IMR-90 (cell line): ENCODE measurements around the gene ROBO4.

Source experiments
- CHD1 ChIP-seq: IDR thresholded peaks from 2 replicates; pipeline ENCODE4 v1.6.1; 2012; ENCODE audit warnings: low read depth, low read length, improper control_type of control experiment
- CTCF ChIP-seq: conservative IDR thresholded peaks from 2 replicates; pipeline ENCODE4 v1.5.1; 2012; ENCODE audit warnings: mild to moderate bottlenecking, low read depth, low read length, improper control_type of control experiment
- FOS ChIP-seq: fragments of 150-350 bp; IDR thresholded peaks from 2 replicates; pipeline ENCODE4 v1.6.1; 2016; ENCODE audit warnings: low read depth, low read length
- MAZ ChIP-seq: IDR thresholded peaks from 2 replicates; pipeline ENCODE4 v1.6.1; 2012; ENCODE audit warnings: low read depth, mild to moderate bottlenecking, low read length, improper control_type of control experiment, moderate library complexity, borderline replicate concordance
- MXI1 ChIP-seq: IDR thresholded peaks from 2 replicates; pipeline ENCODE4 v1.6.1; 2012; ENCODE audit warnings: low read depth, mild to moderate bottlenecking, low read length, moderate library complexity, borderline replicate concordance
- POLR2A ChIP-seq: IDR thresholded peaks from 2 replicates; pipeline ENCODE4 v1.6.1; 2012; ENCODE audit warnings: mild to moderate bottlenecking, low read depth, low read length
- RAD21 ChIP-seq: IDR thresholded peaks from 2 replicates; pipeline ENCODE4 v1.6.1; 2012; ENCODE audit warnings: low read length, improper control_type of control experiment
- RFX5 ChIP-seq: IDR thresholded peaks from 2 replicates; pipeline ENCODE4 v1.8.0; 2012; ENCODE audit warnings: low read depth, mild to moderate bottlenecking, low read length, moderate library complexity
- SMC3 ChIP-seq: fragments of 150-350 bp; IDR thresholded peaks from 2 replicates; pipeline ENCODE4 v1.6.1; 2016; ENCODE audit warnings: low read depth, mild to moderate bottlenecking, antibody characterized with exemption, low read length, moderate library complexity
- USF2 ChIP-seq: fragments of 150-350 bp; IDR thresholded peaks from 2 replicates; pipeline ENCODE4 v1.6.1; 2017; ENCODE audit warnings: mild to moderate bottlenecking, antibody characterized with exemption, low read length, low read depth
- TF ChIP-seq, protein P1 (sequence below): fragments of 150-350 bp; IDR thresholded peaks from 2 replicates; pipeline ENCODE4 v1.6.1; 2016; ENCODE audit warnings: low read depth, mild to moderate bottlenecking, low read length, moderate library complexity, borderline replicate concordance

DNA sequence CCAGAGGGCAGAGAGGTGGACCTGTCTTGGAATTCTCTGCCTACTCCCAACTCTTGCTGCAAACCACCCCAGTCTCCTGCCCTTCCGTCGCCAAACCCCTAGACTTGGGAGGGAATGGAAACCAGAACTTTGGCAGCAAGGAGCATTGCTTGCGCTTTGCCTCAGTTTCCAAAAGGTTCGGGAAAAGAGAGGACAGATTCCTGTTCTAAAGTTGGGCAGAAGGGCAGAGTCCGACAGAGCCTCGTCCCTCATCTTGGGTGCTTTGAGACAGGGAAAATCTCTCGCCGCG lies 32.8 kb downstream of the ROBO4 start:
- TF ChIP-seq POLR2A (no peak), CTCF (no peak), RAD21 (no peak), SMC3 (no peak), MAZ (no peak), FOS (no peak), RFX5 (no peak), MXI1 (no peak), USF2 (no peak), CHD1 (no peak)
- TF ChIP-seq, protein P1, sequence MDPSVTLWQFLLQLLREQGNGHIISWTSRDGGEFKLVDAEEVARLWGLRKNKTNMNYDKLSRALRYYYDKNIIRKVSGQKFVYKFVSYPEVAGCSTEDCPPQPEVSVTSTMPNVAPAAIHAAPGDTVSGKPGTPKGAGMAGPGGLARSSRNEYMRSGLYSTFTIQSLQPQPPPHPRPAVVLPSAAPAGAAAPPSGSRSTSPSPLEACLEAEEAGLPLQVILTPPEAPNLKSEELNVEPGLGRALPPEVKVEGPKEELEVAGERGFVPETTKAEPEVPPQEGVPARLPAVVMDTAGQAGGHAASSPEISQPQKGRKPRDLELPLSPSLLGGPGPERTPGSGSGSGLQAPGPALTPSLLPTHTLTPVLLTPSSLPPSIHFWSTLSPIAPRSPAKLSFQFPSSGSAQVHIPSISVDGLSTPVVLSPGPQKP: no peak
